HepG2 (cell line): ENCODE results near the gene PHACTR1.

Source experiments
- CEBPB ChIP-seq: IDR thresholded peaks from 2 replicates; pipeline ENCODE4 v1.6.1; 2011; ENCODE audit warnings: low read depth, low read length, improper control_type of control experiment, borderline replicate concordance
- NFRKB ChIP-seq: fragments of 450-650 bp; IDR thresholded peaks from 2 replicates; pipeline ENCODE4 v1.6.1; 2017
- NR2C2 ChIP-seq: sonication (generic); formaldehyde crosslinking; IDR thresholded peaks from 2 replicates; pipeline ENCODE4 v1.4.0; 2020; ENCODE audit warnings: missing genetic modification reagents, mild to moderate bottlenecking, moderate library complexity, borderline replicate concordance
- ZNF530 ChIP-seq: sonication (generic); formaldehyde crosslinking; IDR thresholded peaks from 2 replicates; pipeline ENCODE4 v1.5.0; 2020; ENCODE audit warnings: low read depth, mild to moderate bottlenecking, missing genetic modification reagents
- TF ChIP-seq, protein P1 (sequence below): sonication (generic); formaldehyde crosslinking; IDR thresholded peaks from 2 replicates; pipeline ENCODE4 v1.4.0; 2020; ENCODE audit warnings: missing genetic modification reagents, borderline replicate concordance
- TF ChIP-seq, protein P2 (sequence below): sonication (generic); formaldehyde crosslinking; IDR thresholded peaks from 2 replicates; pipeline ENCODE4 v1.5.0; 2020; ENCODE audit warnings: mild to moderate bottlenecking, low read depth, missing genetic modification reagents, borderline replicate concordance
- TF ChIP-seq, protein P3 (sequence below): IDR thresholded peaks from 2 replicates; pipeline ENCODE4 v1.6.1; 2016; ENCODE audit warnings: missing compliant biosample characterization, missing genetic modification reagents, borderline replicate concordance
- TF ChIP-seq, protein P4 (sequence below), 2 experiments: IDR thresholded peaks; 2 replicates each; pipeline ENCODE4 v1.6.1; 2011 to 2012; ENCODE audit warnings: low read length in 2 of 2, borderline replicate concordance in 1 of 2, low read depth in 1 of 2, mild to moderate bottlenecking in 1 of 2, moderate library complexity in 1 of 2

DNA sequence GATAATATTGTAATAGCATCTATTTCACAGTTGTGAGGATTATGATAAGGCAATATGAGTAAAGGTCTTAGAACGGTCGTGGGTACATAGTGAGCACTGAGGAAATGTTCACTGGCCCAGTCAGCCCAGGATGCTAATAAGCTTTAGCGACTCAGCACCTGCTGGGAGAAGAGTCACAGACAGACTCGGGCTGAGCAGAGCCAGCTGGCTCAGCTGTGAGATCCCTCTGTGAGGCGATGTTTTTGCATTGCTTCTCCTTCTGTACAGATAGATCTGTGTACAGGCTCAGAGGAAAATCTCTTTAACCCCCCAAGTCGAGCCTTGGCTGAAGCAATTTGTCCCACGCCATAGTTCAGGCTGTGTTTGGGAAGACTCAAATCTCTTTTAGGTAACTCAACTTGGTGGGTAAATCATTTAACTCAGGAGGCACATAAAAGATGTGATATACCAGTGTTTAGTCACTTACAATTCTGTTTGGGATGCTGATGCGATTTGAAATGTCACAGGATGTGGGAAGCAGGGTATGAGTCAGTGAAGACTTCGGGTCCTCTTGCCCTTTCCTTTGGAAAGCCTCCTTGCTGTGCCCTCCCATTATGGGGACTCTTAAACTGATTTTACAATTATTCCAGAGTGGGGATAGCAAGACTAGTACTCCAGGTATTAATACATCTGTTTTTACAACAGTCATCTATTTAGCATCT is 53.1 kb downstream of the PHACTR1 start:
- TF ChIP-seq NFRKB (no peak), CEBPB (no peak), NR2C2 (CRISPR knock-in tag) (no peak), ZNF530 (no peak)
- TF ChIP-seq, protein P1, sequence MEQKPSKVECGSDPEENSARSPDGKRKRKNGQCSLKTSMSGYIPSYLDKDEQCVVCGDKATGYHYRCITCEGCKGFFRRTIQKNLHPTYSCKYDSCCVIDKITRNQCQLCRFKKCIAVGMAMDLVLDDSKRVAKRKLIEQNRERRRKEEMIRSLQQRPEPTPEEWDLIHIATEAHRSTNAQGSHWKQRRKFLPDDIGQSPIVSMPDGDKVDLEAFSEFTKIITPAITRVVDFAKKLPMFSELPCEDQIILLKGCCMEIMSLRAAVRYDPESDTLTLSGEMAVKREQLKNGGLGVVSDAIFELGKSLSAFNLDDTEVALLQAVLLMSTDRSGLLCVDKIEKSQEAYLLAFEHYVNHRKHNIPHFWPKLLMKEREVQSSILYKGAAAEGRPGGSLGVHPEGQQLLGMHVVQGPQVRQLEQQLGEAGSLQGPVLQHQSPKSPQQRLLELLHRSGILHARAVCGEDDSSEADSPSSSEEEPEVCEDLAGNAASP (CRISPR knock-in tag): no peak
- TF ChIP-seq, protein P2, sequence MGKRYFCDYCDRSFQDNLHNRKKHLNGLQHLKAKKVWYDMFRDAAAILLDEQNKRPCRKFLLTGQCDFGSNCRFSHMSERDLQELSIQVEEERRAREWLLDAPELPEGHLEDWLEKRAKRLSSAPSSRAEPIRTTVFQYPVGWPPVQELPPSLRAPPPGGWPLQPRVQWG (CRISPR knock-in tag): no peak
- TF ChIP-seq, protein P3, sequence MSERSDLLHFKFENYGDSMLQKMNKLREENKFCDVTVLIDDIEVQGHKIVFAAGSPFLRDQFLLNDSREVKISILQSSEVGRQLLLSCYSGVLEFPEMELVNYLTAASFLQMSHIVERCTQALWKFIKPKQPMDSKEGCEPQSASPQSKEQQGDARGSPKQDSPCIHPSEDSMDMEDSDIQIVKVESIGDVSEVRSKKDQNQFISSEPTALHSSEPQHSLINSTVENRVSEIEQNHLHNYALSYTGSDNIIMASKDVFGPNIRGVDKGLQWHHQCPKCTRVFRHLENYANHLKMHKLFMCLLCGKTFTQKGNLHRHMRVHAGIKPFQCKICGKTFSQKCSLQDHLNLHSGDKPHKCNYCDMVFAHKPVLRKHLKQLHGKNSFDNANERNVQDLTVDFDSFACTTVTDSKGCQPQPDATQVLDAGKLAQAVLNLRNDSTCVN (CRISPR knock-in tag): no peak
- TF ChIP-seq, protein P4, sequence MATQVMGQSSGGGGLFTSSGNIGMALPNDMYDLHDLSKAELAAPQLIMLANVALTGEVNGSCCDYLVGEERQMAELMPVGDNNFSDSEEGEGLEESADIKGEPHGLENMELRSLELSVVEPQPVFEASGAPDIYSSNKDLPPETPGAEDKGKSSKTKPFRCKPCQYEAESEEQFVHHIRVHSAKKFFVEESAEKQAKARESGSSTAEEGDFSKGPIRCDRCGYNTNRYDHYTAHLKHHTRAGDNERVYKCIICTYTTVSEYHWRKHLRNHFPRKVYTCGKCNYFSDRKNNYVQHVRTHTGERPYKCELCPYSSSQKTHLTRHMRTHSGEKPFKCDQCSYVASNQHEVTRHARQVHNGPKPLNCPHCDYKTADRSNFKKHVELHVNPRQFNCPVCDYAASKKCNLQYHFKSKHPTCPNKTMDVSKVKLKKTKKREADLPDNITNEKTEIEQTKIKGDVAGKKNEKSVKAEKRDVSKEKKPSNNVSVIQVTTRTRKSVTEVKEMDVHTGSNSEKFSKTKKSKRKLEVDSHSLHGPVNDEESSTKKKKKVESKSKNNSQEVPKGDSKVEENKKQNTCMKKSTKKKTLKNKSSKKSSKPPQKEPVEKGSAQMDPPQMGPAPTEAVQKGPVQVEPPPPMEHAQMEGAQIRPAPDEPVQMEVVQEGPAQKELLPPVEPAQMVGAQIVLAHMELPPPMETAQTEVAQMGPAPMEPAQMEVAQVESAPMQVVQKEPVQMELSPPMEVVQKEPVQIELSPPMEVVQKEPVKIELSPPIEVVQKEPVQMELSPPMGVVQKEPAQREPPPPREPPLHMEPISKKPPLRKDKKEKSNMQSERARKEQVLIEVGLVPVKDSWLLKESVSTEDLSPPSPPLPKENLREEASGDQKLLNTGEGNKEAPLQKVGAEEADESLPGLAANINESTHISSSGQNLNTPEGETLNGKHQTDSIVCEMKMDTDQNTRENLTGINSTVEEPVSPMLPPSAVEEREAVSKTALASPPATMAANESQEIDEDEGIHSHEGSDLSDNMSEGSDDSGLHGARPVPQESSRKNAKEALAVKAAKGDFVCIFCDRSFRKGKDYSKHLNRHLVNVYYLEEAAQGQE (IDR thresholded peaks at IDR 0.05; ENCODE audit: borderline replicate concordance in 1 of 2, low read depth in 1 of 2, low read length in 2 of 2): no peak
